Measurements from ENCODE around the gene ARMH1. TPM values are rescaled to one million over a fixed set of nuclear protein-coding genes. Genes with fewer than 3 reads are reported as not detected.

The ARMH1 gene
- total RNA-seq, 1 donor from 2014 or later = 3.0 TPM

DNA sequence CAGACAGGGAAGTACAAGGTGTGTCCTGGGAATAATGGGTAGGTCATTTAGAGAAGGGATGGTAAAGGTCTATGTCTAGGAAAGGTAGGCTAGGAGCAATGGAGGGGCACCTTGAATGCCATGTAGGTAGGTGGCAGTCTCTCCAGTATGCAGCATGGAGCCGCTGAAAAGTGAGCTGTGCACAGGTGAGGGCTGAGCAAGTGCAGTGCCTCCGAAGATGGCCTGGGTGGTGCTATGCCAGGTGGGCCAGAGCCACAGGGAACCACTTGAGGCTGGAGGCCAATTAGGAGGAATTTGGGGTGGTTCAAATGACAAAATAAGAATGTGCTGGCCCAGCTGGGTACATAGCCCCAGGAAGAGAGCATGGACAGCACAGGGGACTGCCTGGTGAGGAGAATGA, 31.4 kb downstream of the ARMH1 start:
- Mint-ChIP-seq H3K9me3 (ENCODE audit: unreplicated experiment) (no peaks in the 10 kb centered on the region), H3K4me1 (ENCODE audit: unreplicated experiment) (peaks cover 12% of the 10 kb centered on the region), H3K27me3 (ENCODE audit: unreplicated experiment) (peaks cover 4% of the 10 kb centered on the region), H3K36me3 (ENCODE audit: unreplicated experiment) (no peaks in the 10 kb centered on the region), H3K27ac (ENCODE audit: unreplicated experiment) (no peak overlapping the region), H3K4me3 (ENCODE audit: unreplicated experiment) (no peak overlapping the region)
- TF ChIP-seq, protein P1, sequence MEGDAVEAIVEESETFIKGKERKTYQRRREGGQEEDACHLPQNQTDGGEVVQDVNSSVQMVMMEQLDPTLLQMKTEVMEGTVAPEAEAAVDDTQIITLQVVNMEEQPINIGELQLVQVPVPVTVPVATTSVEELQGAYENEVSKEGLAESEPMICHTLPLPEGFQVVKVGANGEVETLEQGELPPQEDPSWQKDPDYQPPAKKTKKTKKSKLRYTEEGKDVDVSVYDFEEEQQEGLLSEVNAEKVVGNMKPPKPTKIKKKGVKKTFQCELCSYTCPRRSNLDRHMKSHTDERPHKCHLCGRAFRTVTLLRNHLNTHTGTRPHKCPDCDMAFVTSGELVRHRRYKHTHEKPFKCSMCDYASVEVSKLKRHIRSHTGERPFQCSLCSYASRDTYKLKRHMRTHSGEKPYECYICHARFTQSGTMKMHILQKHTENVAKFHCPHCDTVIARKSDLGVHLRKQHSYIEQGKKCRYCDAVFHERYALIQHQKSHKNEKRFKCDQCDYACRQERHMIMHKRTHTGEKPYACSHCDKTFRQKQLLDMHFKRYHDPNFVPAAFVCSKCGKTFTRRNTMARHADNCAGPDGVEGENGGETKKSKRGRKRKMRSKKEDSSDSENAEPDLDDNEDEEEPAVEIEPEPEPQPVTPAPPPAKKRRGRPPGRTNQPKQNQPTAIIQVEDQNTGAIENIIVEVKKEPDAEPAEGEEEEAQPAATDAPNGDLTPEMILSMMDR (IDR thresholded peaks at IDR 0.05) = no peak
- no peak for DNase-seq (ENCODE audit: extremely low spot score, unreplicated experiment)

DNA sequence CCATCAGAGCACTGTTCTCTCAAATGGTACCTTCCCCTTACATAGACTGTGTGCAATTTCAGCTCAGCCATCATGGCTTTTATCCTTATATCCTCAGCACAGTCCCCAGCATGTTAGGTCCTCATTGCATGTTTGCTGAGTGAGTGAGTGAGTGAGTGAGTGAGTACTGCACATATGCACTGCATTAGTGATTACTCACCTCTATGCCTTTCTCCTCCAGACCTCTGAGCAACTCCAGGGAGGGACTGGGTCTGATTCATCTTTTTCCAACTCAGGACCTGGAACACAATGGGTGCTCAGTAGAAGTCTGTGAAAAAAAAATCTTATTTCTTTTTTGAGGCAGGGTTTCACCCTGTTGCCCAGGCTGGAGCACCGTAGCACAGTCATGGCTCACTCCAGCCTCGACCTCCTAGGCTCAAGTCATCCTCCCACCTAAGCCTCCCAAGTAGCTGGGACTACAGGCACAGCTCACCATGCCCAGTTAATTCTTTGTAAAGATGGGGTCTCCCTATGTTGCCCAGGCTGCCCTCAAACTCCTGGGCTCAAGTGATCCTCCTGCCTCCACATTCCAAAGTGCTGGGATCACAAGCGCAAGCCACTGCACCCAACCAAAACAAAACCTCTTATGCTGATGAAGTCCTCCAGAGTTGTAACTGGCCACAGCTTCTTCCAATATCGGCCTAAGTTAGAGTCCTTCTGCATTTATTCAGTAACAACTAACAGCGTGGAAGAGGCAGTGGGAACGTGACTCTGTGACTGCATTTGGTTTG, 32.8 kb downstream of the ARMH1 start:
- H3K4me3 Mint-ChIP-seq (ENCODE audit: unreplicated experiment) = no peak overlapping the region
- no peak overlapping the region for H3K27ac Mint-ChIP-seq (ENCODE audit: unreplicated experiment)
- no peaks in the 10 kb centered on the region for H3K9me3 Mint-ChIP-seq (ENCODE audit: unreplicated experiment)
- peaks cover 15% of the 10 kb centered on the region for H3K27me3 Mint-ChIP-seq (ENCODE audit: unreplicated experiment)
- TF ChIP-seq, protein P1 (IDR thresholded peaks at IDR 0.05) = no peak
- H3K36me3 Mint-ChIP-seq (ENCODE audit: unreplicated experiment) = no peaks in the 10 kb centered on the region
- H3K4me1 Mint-ChIP-seq (ENCODE audit: unreplicated experiment) = peaks cover 12% of the 10 kb centered on the region
- DNase-seq (ENCODE audit: extremely low spot score, unreplicated experiment) = no peak

DNA sequence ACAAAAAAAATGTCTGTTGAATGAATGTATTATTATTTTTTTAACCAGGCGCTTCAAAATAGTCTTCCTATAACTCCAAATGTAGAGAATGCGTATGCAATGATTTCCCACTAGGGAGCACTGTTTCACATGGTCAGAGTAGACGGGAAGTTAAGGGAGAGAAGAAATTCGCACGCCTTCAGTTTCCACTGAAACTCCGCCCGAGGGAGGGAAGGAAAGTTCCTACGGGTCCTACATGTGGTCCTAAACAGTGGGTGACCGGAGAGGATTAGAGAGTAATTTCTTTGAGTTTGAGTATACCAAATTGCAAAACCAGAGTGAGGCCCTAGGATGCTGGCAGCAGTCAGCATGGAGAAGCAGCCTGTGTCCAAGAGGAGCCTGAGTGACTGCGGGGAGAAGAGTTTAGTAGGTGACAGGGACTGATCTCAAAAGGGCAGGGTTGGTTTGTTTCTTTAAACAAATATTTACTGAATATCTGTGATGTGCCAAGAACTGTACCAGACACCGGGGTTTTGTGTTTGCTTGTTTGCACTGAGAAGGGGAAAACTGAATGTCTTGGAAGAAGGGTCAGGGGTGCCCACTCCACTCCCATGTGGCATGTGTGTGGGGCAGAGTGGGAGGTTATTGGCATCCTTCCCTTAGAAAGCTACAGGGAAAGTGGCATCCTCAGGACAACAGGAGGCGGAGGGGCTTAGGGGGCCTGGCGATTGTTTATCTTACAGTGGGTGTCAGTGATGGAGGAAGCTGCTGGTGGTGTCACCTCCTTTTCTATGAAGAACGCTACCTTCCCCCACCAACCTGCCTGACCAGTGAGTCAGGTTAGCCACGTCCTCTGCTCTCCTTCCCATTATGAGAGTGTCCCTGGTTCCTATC, 33.7 kb downstream of the ARMH1 start:
- Mint-ChIP-seq H3K9me3 (ENCODE audit: unreplicated experiment) (no peaks in the 10 kb centered on the region), H3K27ac (ENCODE audit: unreplicated experiment) (no peak overlapping the region), H3K4me3 (ENCODE audit: unreplicated experiment) (no peak overlapping the region), H3K27me3 (ENCODE audit: unreplicated experiment) (peaks cover 15% of the 10 kb centered on the region), H3K36me3 (ENCODE audit: unreplicated experiment) (no peaks in the 10 kb centered on the region), H3K4me1 (ENCODE audit: unreplicated experiment) (peaks cover 12% of the 10 kb centered on the region)
- no peak for DNase-seq (ENCODE audit: extremely low spot score, unreplicated experiment)
- TF ChIP-seq, protein P1 (IDR thresholded peaks at IDR 0.05) = peak; percentile 64

DNA sequence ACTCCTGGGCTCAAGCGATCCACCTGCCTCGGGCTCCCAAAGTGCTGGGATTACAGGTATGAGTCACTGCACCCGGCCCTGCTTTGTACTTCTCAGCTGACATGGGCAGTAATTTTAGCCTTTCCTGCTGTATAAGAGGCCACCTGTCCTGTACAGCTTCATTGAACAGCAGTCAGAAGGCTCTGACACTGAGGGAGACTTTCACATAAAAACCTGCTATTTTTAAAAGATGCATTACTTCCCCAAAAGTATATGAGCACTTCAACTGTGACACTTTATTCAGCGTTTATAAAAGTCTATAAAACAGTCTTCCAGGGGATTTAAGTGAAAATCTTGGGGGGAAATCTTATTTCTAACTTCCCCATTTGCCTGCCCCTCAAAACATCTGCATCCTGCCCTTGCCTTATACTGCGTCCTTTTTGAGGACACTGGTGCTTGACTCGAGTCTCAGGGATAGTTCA, 38.8 kb downstream of the ARMH1 start:
- peaks cover 2% of the 10 kb centered on the region for H3K4me1 Mint-ChIP-seq (ENCODE audit: unreplicated experiment)
- no peak overlapping the region for H3K4me3 Mint-ChIP-seq (ENCODE audit: unreplicated experiment)

More for the DNA sequence above, 38.8 kb downstream of the ARMH1 start:
- no peak for DNase-seq (ENCODE audit: extremely low spot score, unreplicated experiment)
- TF ChIP-seq, protein P1 (IDR thresholded peaks at IDR 0.05) = no peak
- no peak overlapping the region for H3K27ac Mint-ChIP-seq (ENCODE audit: unreplicated experiment)
- H3K9me3 Mint-ChIP-seq (ENCODE audit: unreplicated experiment) = no peaks in the 10 kb centered on the region
- H3K27me3 Mint-ChIP-seq (ENCODE audit: unreplicated experiment) = peaks cover 34% of the 10 kb centered on the region
- no peaks in the 10 kb centered on the region for H3K36me3 Mint-ChIP-seq (ENCODE audit: unreplicated experiment)
